ENCODE results near the gene SP3.

Gene SP3

GRCh38 chr2:173979751-173980351 is 14.7 kb upstream of the SP3 start:
- TF ChIP-seq EZH2phosphoT487 (IDR thresholded peaks at IDR 0.05; ENCODE audit: borderline replicate concordance, low read length) (no peak), CTCF (IDR thresholded peaks at IDR 0.05; ENCODE audit: low read depth, low read length, poor library complexity, severe bottlenecking) (no peak)
- Histone ChIP-seq H4K20me1 (ENCODE audit: control insufficient read depth, insufficient read depth, low read depth, low read length) (no peaks in the 10 kb centered on the region), H3K9me3 (ENCODE audit: control insufficient read depth, insufficient read depth, low read length) (no peaks in the 10 kb centered on the region), H3K27ac (ENCODE audit: low read depth, low read length) (no peak overlapping the region), H3K36me3 (ENCODE audit: control insufficient read depth, low read length) (no peaks in the 10 kb centered on the region), H3K4me3 (ENCODE audit: low read length) (no peak overlapping the region), H3F3A (ENCODE audit: control insufficient read depth, insufficient read depth) (no peaks in the 10 kb centered on the region), H3K79me2 (ENCODE audit: control insufficient read depth, low read length) (no peaks in the 10 kb centered on the region), H3K4me1 (ENCODE audit: control insufficient read depth, low read length) (no peaks in the 10 kb centered on the region), H3K4me2 (ENCODE audit: low read length) (no peak overlapping the region), H3K9me2 (replicated peaks; ENCODE audit: control insufficient read depth, low read length) (no peaks in the 10 kb centered on the region), H3K27me3 (ENCODE audit: control insufficient read depth, low read length) (no peaks in the 10 kb centered on the region)

GRCh38 chr2:173978447-173978846 is 13.3 kb upstream of the SP3 start:
- no peaks in the 10 kb centered on the region for H3K79me2 ChIP-seq (ENCODE audit: control insufficient read depth, low read length)
- H3K9me2 ChIP-seq (replicated peaks; ENCODE audit: control insufficient read depth, low read length): no peaks in the 10 kb centered on the region
- no peaks in the 10 kb centered on the region for H4K20me1 ChIP-seq (ENCODE audit: control insufficient read depth, insufficient read depth, low read depth, low read length)
- H3K27me3 ChIP-seq (ENCODE audit: control insufficient read depth, low read length): no peaks in the 10 kb centered on the region
- no peaks in the 10 kb centered on the region for H3K4me1 ChIP-seq (ENCODE audit: control insufficient read depth, low read length)
- no peak overlapping the region for H3K4me2 ChIP-seq (ENCODE audit: low read length)
- H3K36me3 ChIP-seq (ENCODE audit: control insufficient read depth, low read length): no peaks in the 10 kb centered on the region
- H3K9me3 ChIP-seq (ENCODE audit: control insufficient read depth, insufficient read depth, low read length): no peaks in the 10 kb centered on the region
- H3K27ac ChIP-seq (ENCODE audit: low read depth, low read length): no peak overlapping the region
- H3K4me3 ChIP-seq (ENCODE audit: low read length): no peak overlapping the region
- H3F3A ChIP-seq (ENCODE audit: control insufficient read depth, insufficient read depth): no peaks in the 10 kb centered on the region
- no peak for TF ChIP-seq CTCF (IDR thresholded peaks at IDR 0.05; ENCODE audit: low read depth, low read length, poor library complexity, severe bottlenecking)
- TF ChIP-seq EZH2phosphoT487 (IDR thresholded peaks at IDR 0.05; ENCODE audit: borderline replicate concordance, low read length): no peak

GRCh38 chr2:173972636-173973035 is 7.5 kb upstream of the SP3 start:
- Histone ChIP-seq H3K36me3 (ENCODE audit: control insufficient read depth, low read length) (no peaks in the 10 kb centered on the region), H3K9me2 (replicated peaks; ENCODE audit: control insufficient read depth, low read length) (no peaks in the 10 kb centered on the region), H3K27me3 (ENCODE audit: control insufficient read depth, low read length) (no peaks in the 10 kb centered on the region), H3K27ac (ENCODE audit: low read depth, low read length) (no peak overlapping the region), H4K20me1 (ENCODE audit: control insufficient read depth, insufficient read depth, low read depth, low read length) (no peaks in the 10 kb centered on the region), H3K4me3 (ENCODE audit: low read length) (no peak overlapping the region), H3K79me2 (ENCODE audit: control insufficient read depth, low read length) (no peaks in the 10 kb centered on the region), H3K9me3 (ENCODE audit: control insufficient read depth, insufficient read depth, low read length) (no peaks in the 10 kb centered on the region), H3K4me1 (ENCODE audit: control insufficient read depth, low read length) (no peaks in the 10 kb centered on the region), H3K4me2 (ENCODE audit: low read length) (no peak overlapping the region), H3F3A (ENCODE audit: control insufficient read depth, insufficient read depth) (0 out of 2 replicates have a peak, but pooled peaks cover 4% of the 10 kb centered on the region)
- TF ChIP-seq CTCF (IDR thresholded peaks at IDR 0.05; ENCODE audit: low read depth, low read length, poor library complexity, severe bottlenecking): no peak
- TF ChIP-seq EZH2phosphoT487 (IDR thresholded peaks at IDR 0.05; ENCODE audit: borderline replicate concordance, low read length): no peak
